ENCODE results near the gene CD300LD. TPM values are rescaled to one million over a fixed set of nuclear protein-coding genes. Genes with fewer than 3 reads are reported as not detected.

CD300LD gene
- total and polyA plus RNA-seq, 4 experiments from 2014 or later: not detected

- H3K27me3 Mint-ChIP-seq: peaks cover 17 to 33% of the 10 kb centered on the region in 2 donors
- intact Hi-C loops (cut with micrococcal nuclease): no loop called here
Observed at GRCh38 chr17:74571621-74572270, 20.3 kb downstream of the CD300LD start.

GRCh38 chr17:74569020-74570003 is 22.8 kb downstream of the CD300LD start:
- POLR2A ChIA-PET (ENCODE audit: partially characterized antibody): no interaction called here
- Histone ChIP-seq H3K4me3 (ENCODE audit: low read length in 2 of 2) (no peak overlapping the region), H3K27ac (ENCODE audit: low read depth, low read length) (no peak overlapping the region), H3K9me3 (ENCODE audit: control insufficient read depth in 1 of 2, low read length in 2 of 2) (no peaks in the 10 kb centered on the region), H3K27me3 (ENCODE audit: insufficient read depth, low read length) (peaks cover 7% of the 10 kb centered on the region), H3K36me3 (ENCODE audit: insufficient read depth, low read length) (no peaks in the 10 kb centered on the region), H3K4me1 (ENCODE audit: insufficient read depth, low read length) (no peaks in the 10 kb centered on the region)
- H3K36me3 Mint-ChIP-seq: no peaks in the 10 kb centered on the region
- no peak overlapping the region for H3K4me3 Mint-ChIP-seq
- no peaks in the 10 kb centered on the region for H3K9me3 Mint-ChIP-seq
- no peak overlapping the region for H3K27ac Mint-ChIP-seq
- CTCF ChIA-PET (ENCODE audit: partially characterized antibody): no interaction called here
- H3K4me1 Mint-ChIP-seq: peaks cover 0 to 3% (median 2%) of the 10 kb centered on the region in 4 donors
- intact Hi-C loops (cut with micrococcal nuclease): no loop called here
- DNase-seq: peak in 1 of 5 donors; percentile 25
- H3K27me3 Mint-ChIP-seq: peaks cover 23 to 35% of the 10 kb centered on the region in 2 donors

More at GRCh38 chr17:74571621-74572270, 20.3 kb downstream of the CD300LD start:
- Histone ChIP-seq H3K27ac (ENCODE audit: low read depth, low read length) (no peak overlapping the region), H3K27me3 (ENCODE audit: insufficient read depth, low read length) (peaks cover 7% of the 10 kb centered on the region), H3K4me3 (ENCODE audit: low read length in 2 of 2) (no peak overlapping the region), H3K4me1 (ENCODE audit: insufficient read depth, low read length) (no peaks in the 10 kb centered on the region), H3K9me3 (ENCODE audit: control insufficient read depth in 1 of 2, low read length in 2 of 2) (no peaks in the 10 kb centered on the region), H3K36me3 (ENCODE audit: insufficient read depth, low read length) (no peaks in the 10 kb centered on the region)
- H3K4me3 Mint-ChIP-seq: no peak overlapping the region
- H3K36me3 Mint-ChIP-seq: no peaks in the 10 kb centered on the region
- DNase-seq: no peak
- peaks cover 0 to 3% (median 3%) of the 10 kb centered on the region in 4 donors for H3K4me1 Mint-ChIP-seq
- H3K27ac Mint-ChIP-seq: no peak overlapping the region
- ChIA-PET POLR2A (ENCODE audit: partially characterized antibody) (no interaction called here), CTCF (ENCODE audit: partially characterized antibody) (interaction anchor here (0.6 kb wide), 1 partner anchor 409 kb away, joined by 3 read pairs; no protein-coding TSS in a partner anchor)
- H3K9me3 Mint-ChIP-seq: no peaks in the 10 kb centered on the region

- Mint-ChIP-seq H3K4me3 (no peak overlapping the region), H3K36me3 (no peaks in the 10 kb centered on the region), H3K4me1 (peaks cover 0 to 3% (median 1%) of the 10 kb centered on the region in 4 donors), H3K9me3 (no peaks in the 10 kb centered on the region), H3K27ac (no peak overlapping the region), H3K27me3 (peaks cover 27 to 36% of the 10 kb centered on the region in 2 donors)
- H3K36me3 ChIP-seq (ENCODE audit: insufficient read depth, low read length): no peaks in the 10 kb centered on the region
- intact Hi-C loops (cut with micrococcal nuclease): no loop called here
- no peak overlapping the region for H3K27ac ChIP-seq (ENCODE audit: low read depth, low read length)
- ChIA-PET POLR2A (ENCODE audit: partially characterized antibody) (no interaction called here), CTCF (ENCODE audit: partially characterized antibody) (no interaction called here)
- H3K4me3 ChIP-seq (ENCODE audit: low read length in 2 of 2): no peak overlapping the region
- DNase-seq: no peak
- H3K4me1 ChIP-seq (ENCODE audit: insufficient read depth, low read length): no peaks in the 10 kb centered on the region
- peaks cover 7% of the 10 kb centered on the region for H3K27me3 ChIP-seq (ENCODE audit: insufficient read depth, low read length)
- H3K9me3 ChIP-seq (ENCODE audit: control insufficient read depth in 1 of 2, low read length in 2 of 2): no peaks in the 10 kb centered on the region
Observed at GRCh38 chr17:74568106-74568873, 23.8 kb downstream of the CD300LD start.

- Histone ChIP-seq H3K9me3 (ENCODE audit: control insufficient read depth in 1 of 2, low read length in 2 of 2) (no peaks in the 10 kb centered on the region), H3K4me1 (ENCODE audit: insufficient read depth, low read length) (no peaks in the 10 kb centered on the region), H3K4me3 (ENCODE audit: low read length in 2 of 2) (no peak within 1 kb of the TSS), H3K36me3 (ENCODE audit: insufficient read depth, low read length) (no peaks in the 10 kb centered on the region), H3K27me3 (ENCODE audit: insufficient read depth, low read length) (peaks cover 7% of the 10 kb centered on the region), H3K27ac (ENCODE audit: low read depth, low read length) (no peak within 1 kb of the TSS)
- H3K27me3 Mint-ChIP-seq: peaks cover 29 to 38% of the 10 kb centered on the region in 2 donors
- intact Hi-C loops (cut with micrococcal nuclease): no loop called here
- no peak within 1 kb of the TSS for H3K4me3 Mint-ChIP-seq
- peaks cover 0 to 3% (median 1%) of the 10 kb centered on the region in 4 donors for H3K4me1 Mint-ChIP-seq
- no peak for DNase-seq
- ChIA-PET CTCF (ENCODE audit: partially characterized antibody) (no interaction called here), POLR2A (ENCODE audit: partially characterized antibody) (no interaction called here)
- no peaks in the 10 kb centered on the region for H3K9me3 Mint-ChIP-seq
- H3K36me3 Mint-ChIP-seq: no peaks in the 10 kb centered on the region
- peak within 1 kb of the TSS in 1 of 7 donors; percentile 54 for H3K27ac Mint-ChIP-seq
Observed at GRCh38 chr17:74567397-74567796, 24.7 kb downstream of the CD300LD start, which contains the start of gene CD300H. Gene CD300H, minus strand, starts transcription at chr17:74567509.

GRCh38 chr17:74566132-74566753 is 25.8 kb downstream of the CD300LD start:
- Mint-ChIP-seq H3K27ac (peak overlapping the region in 1 of 7 donors; percentile 54), H3K4me1 (peaks cover 0 to 3% (median 1%) of the 10 kb centered on the region in 4 donors), H3K4me3 (no peak overlapping the region), H3K36me3 (no peaks in the 10 kb centered on the region), H3K9me3 (no peaks in the 10 kb centered on the region), H3K27me3 (peaks cover 30 to 39% of the 10 kb centered on the region in 2 donors)
- intact Hi-C loops (cut with micrococcal nuclease): no loop called here
- H3K9me3 ChIP-seq (ENCODE audit: control insufficient read depth in 1 of 2, low read length in 2 of 2): no peaks in the 10 kb centered on the region
- ChIA-PET POLR2A (ENCODE audit: partially characterized antibody) (interaction anchor here (1.2 kb wide), 1 partner anchor 172 kb away, joined by 3 read pairs; no protein-coding TSS in a partner anchor), CTCF (ENCODE audit: partially characterized antibody) (interaction anchor here (0.6 to 1.4 kb wide), 7 partner anchors 8 to 606 kb away, joined by 3 to 4 read pairs (median 3); no protein-coding TSS in a partner anchor)
- H3K36me3 ChIP-seq (ENCODE audit: insufficient read depth, low read length): no peaks in the 10 kb centered on the region
- H3K4me1 ChIP-seq (ENCODE audit: insufficient read depth, low read length): no peaks in the 10 kb centered on the region
- no peak overlapping the region for H3K4me3 ChIP-seq (ENCODE audit: low read length in 2 of 2)
- peak in 1 of 5 donors; percentile 13 for DNase-seq
- H3K27ac ChIP-seq (ENCODE audit: low read depth, low read length): no peak overlapping the region
- peaks cover 7% of the 10 kb centered on the region for H3K27me3 ChIP-seq (ENCODE audit: insufficient read depth, low read length)

GRCh38 chr17:74565126-74565525 is 27.0 kb downstream of the CD300LD start:
- ChIA-PET POLR2A (ENCODE audit: partially characterized antibody) (no interaction called here), CTCF (ENCODE audit: partially characterized antibody) (no interaction called here)
- intact Hi-C loops (cut with micrococcal nuclease): no loop called here
- Mint-ChIP-seq H3K4me1 (peaks cover 0 to 3% (median 1%) of the 10 kb centered on the region in 4 donors), H3K27me3 (peaks cover 30 to 37% of the 10 kb centered on the region in 2 donors), H3K27ac (no peak overlapping the region), H3K4me3 (no peak overlapping the region), H3K9me3 (no peaks in the 10 kb centered on the region), H3K36me3 (no peaks in the 10 kb centered on the region)
- no peaks in the 10 kb centered on the region for H3K4me1 ChIP-seq (ENCODE audit: insufficient read depth, low read length)
- no peaks in the 10 kb centered on the region for H3K36me3 ChIP-seq (ENCODE audit: insufficient read depth, low read length)
- H3K27ac ChIP-seq (ENCODE audit: low read depth, low read length): no peak overlapping the region
- H3K9me3 ChIP-seq (ENCODE audit: control insufficient read depth in 1 of 2, low read length in 2 of 2): no peaks in the 10 kb centered on the region
- peaks cover 3% of the 10 kb centered on the region for H3K27me3 ChIP-seq (ENCODE audit: insufficient read depth, low read length)
- no peak overlapping the region for H3K4me3 ChIP-seq (ENCODE audit: low read length in 2 of 2)
- no peak for DNase-seq
